ENCODE data around the gene TSPAN18.

- TF ChIP-seq, protein P1, sequence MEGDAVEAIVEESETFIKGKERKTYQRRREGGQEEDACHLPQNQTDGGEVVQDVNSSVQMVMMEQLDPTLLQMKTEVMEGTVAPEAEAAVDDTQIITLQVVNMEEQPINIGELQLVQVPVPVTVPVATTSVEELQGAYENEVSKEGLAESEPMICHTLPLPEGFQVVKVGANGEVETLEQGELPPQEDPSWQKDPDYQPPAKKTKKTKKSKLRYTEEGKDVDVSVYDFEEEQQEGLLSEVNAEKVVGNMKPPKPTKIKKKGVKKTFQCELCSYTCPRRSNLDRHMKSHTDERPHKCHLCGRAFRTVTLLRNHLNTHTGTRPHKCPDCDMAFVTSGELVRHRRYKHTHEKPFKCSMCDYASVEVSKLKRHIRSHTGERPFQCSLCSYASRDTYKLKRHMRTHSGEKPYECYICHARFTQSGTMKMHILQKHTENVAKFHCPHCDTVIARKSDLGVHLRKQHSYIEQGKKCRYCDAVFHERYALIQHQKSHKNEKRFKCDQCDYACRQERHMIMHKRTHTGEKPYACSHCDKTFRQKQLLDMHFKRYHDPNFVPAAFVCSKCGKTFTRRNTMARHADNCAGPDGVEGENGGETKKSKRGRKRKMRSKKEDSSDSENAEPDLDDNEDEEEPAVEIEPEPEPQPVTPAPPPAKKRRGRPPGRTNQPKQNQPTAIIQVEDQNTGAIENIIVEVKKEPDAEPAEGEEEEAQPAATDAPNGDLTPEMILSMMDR (IDR thresholded peaks at IDR 0.05; ENCODE audit: low read depth, low read length), result no peak
- no peak for TF ChIP-seq EZH2phosphoT487 (IDR thresholded peaks at IDR 0.05; ENCODE audit: low read depth)
These were observed 174.4 kb downstream of the TSPAN18 start for GRCh38 chr11:44901120-44901633.

All from OCI-LY3 (cell line).